Measurements from ENCODE around the gene LCA5.
"Not testable (repeated sequence)": the region's sequence is repeated elsewhere in the genome, so short reads cannot be mapped to it uniquely, and the experiment has no call there.

The LCA5 gene

GRCh38 chr6:79469376-79470246 is 67.6 kb downstream of the LCA5 start:
- no peak for DNase-seq (ENCODE audit: extremely low spot score, insufficient read length, low read depth)
- no peak for FAIRE-seq

- no peak for DNase-seq (ENCODE audit: extremely low spot score, insufficient read length, low read depth)
- FAIRE-seq, result no peak
Measured at GRCh38 chr6:79468587-79468986, 68.6 kb downstream of the LCA5 start.

DNA sequence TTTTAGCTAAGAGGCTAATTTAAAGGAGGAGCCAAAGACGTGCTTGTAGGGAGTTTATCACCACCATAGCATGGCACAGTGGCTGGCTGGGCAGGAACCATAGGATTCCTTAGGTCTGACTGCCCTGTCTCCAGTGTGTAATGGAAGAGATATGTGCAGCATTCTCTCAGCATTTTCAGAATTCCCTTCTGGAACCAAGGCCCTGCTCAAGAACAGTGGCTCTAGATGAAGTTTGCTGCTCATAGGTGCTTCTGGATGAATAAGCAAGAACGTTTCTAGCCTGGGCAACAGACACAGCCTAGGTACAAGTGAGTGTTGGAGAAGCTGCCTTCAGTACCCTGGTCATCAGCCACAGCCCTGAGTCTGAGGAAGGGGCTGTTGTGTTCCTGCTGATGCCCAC is 69.1 kb downstream of the LCA5 start:
- no peak for DNase-seq (ENCODE audit: extremely low spot score, insufficient read length, low read depth)
- no peak for FAIRE-seq

DNA sequence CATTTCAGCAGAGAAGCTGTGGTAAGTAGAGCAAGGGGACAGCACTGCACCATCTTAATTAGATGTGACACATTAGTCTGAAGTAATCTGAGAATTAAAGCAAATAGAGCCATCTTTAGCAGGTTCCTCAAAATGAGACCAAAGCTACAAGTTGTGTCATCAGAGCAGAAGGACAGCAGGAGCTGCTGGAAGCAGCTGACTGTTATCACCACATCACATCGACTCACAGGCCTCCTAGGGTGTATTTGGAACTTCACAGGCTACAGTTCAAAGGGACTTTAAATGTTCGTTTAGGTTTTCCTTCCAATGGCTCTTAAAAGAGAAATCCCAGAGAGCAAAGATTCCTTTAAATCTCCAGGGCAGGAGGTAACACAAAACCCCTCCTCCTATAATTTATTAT is 69.5 kb downstream of the LCA5 start:
- FAIRE-seq (no peak), DNase-seq (ENCODE audit: extremely low spot score, insufficient read length, low read depth) (no peak)

DNA sequence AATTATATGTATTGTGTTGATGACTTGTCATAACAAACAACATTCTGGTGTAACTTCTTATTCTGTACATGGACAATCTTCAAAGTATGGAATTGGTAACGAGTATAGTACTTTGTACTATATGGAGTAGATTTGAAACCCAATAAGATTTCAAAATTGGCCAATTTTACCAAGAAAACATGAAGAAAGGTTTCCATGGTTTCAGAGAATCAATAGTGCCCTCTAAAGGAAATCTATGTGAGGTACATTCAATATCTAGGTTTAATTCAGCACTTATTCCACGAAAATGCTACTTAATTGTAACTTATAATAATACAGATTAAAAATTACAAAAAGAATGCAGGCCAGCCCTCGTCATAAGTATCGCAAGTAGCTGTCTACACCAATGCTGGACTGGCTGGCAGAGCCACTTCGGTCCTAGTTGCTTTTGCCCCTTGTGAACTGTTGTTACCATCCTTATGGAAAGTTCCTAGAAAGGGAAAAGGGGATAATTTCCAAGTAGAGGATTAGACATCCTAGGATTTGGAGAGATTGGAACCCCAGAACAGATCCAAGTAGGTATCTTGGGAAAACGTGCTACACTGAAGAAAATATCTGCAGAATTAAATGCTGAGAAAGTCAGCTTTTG is 70.9 kb downstream of the LCA5 start:
- DNase-seq (ENCODE audit: extremely low spot score, insufficient read length, low read depth) (no peak), FAIRE-seq (no peak)

- no peak for FAIRE-seq
Measured at GRCh38 chr6:79465381-79465780, 71.8 kb downstream of the LCA5 start.

GRCh38 chr6:79463621-79464050 is 73.6 kb downstream of the LCA5 start:
- FAIRE-seq (no peak), DNase-seq (ENCODE audit: extremely low spot score, insufficient read length, low read depth) (no peak)

More at GRCh38 chr6:79465381-79465780, 71.8 kb downstream of the LCA5 start:
- DNase-seq (ENCODE audit: extremely low spot score, insufficient read length, low read depth), result no peak

DNA sequence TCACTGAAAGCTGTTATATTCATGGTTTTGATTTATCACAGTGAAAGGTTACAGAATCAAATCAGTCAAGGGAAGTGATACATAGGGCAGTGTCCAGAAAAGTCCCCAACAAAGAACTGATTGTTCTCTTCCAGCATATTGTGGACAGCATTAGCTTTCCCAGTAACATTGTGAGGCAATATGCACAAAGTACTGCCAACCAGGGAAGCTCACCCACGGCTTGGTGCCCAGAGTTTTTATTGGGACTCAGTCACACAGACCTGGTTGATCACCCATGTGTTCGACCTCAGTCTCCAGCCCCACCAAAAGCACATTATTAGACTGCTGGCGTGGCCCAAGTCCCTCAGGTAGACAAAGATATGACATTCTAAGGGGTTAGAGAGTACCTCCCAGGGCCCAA is 76.0 kb downstream of the LCA5 start:
- DNase-seq (ENCODE audit: extremely low spot score, insufficient read length, low read depth), result no peak
- FAIRE-seq, result no peak

GRCh38 chr6:79455446-79455845 is 81.8 kb downstream of the LCA5 start:
- DNase-seq (ENCODE audit: extremely low spot score, insufficient read length, low read depth), result no peak
- FAIRE-seq, result no peak

- no peak for DNase-seq (ENCODE audit: extremely low spot score, insufficient read length, low read depth)
- no peak for FAIRE-seq
Measured at GRCh38 chr6:79453558-79454042, 83.6 kb downstream of the LCA5 start.

- DNase-seq (ENCODE audit: extremely low spot score, insufficient read length, low read depth), result no peak
- no peak for FAIRE-seq
Measured at GRCh38 chr6:79450984-79451383, 86.2 kb downstream of the LCA5 start.

- FAIRE-seq, result no peak
Measured at GRCh38 chr6:79446006-79446405, 91.2 kb downstream of the LCA5 start.

DNA sequence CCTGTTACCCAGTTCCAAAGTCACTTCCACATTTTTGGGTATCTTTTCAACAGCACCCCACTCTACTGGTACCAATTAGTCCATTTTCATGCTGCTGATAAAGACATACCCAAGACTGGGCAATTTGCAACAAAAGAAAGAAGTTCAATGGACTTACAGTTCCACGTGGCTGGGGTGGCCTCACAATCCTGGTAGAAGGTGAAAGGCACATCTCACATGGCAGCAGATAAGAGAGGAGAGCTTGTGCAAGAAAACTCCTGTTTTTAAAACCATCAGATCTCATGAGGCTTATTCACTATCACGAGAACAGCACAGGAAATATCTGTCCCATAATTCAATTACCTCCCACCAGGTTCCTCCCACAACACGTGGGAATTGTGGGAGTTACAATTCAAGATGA is 93.4 kb downstream of the LCA5 start:
- not testable (repeated sequence) for DNase-seq (ENCODE audit: extremely low spot score, insufficient read length, low read depth); FAIRE-seq

More at GRCh38 chr6:79446006-79446405, 91.2 kb downstream of the LCA5 start:
- no peak for DNase-seq (ENCODE audit: extremely low spot score, insufficient read length, low read depth)

DNA sequence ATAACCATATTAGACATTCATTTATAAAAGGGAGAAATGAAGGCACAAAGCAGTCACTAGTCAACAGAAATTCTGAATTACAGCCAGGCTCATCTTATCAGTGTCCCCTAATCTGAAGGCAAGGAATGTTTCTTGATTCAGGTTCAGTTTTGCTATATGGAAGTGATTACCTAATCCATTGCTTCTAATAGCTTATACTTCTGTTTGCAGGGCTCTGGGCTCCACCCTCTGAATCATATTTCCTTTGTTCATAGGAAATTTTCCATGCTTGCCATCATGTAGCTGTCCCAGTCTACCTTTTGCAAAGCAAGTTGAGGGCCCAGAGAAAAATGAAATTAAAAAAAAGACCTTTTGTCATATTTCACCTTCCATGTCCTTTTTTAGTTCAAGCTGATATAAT is 96.0 kb downstream of the LCA5 start:
- DNase-seq (ENCODE audit: extremely low spot score, insufficient read length, low read depth) (no peak), FAIRE-seq (no peak)

DNA sequence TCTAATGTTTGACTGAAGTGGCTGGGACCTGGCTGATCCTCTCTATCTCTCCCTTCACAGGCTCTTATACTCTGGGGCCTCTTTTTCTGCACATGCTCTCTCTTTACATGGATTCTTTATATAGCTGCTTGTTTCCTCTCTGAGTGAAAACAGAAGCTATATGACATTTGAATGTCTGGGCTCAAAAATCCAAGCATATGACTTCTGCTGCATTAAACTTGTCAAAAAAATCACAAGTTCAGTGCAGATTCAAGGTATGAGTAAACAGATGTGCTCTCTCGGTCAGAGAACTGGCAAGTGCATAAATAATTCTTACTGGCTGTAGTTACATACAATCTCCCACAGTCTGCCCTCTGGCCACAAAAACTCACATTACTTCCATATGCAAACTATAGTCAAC is 96.6 kb downstream of the LCA5 start:
- no peak for DNase-seq (ENCODE audit: extremely low spot score, insufficient read length, low read depth)
- FAIRE-seq, result no peak

DNA sequence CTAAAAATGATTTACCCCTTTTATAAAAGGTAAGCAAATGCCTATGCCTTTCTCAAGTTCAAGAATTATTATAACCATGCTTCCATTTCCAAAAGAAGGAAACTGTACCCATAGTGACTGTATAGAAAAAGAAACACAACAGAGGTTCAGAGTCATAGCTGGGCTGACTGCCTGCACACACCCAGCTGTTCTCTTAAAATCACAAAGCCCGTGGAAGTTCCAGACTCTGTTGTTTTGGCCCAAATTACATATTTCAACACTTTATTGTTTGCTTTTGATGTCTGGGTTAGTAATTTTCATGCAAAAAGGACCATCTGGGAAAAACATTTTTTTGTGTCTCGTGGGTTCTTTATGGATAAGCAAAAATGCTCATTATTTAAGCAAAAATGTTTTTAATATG is 99.2 kb downstream of the LCA5 start:
- no peak for DNase-seq (ENCODE audit: extremely low spot score, insufficient read length, low read depth)
- no peak for FAIRE-seq

GRCh38 chr6:79436241-79436640 is 101.0 kb downstream of the LCA5 start:
- FAIRE-seq (no peak), DNase-seq (ENCODE audit: extremely low spot score, insufficient read length, low read depth) (no peak)

DNA sequence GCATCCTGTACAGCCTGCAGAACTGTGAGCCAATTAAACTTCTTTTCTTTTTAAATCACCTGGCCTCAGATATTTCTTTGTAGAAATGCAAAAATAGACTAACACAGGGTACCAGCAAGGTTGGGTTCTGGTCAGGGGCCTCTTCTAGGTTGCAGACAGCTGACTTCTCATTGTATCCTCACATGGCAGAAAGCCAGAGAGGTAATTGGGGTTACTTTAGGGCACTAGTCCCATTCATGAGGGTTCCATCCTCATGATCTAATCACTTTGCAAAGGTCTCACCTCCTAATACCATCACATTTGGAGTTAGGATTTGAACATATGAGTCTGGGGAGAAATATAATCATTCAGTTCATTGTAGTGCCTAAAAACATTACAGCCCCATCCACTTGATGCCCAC is 101.5 kb downstream of the LCA5 start:
- FAIRE-seq, result no peak

More for the DNA sequence above, 101.5 kb downstream of the LCA5 start:
- DNase-seq (ENCODE audit: extremely low spot score, insufficient read length, low read depth), result no peak

Data from GM18507 (cell line).